ENCODE measurements around the gene ENG. TPM values are rescaled to one million over a fixed set of nuclear protein-coding genes. Genes with fewer than 3 reads are reported as not detected.
A peak's percentile ranks its signal among the peaks of the same experiment; 100 is the strongest.

ENG gene
- total RNA-seq, 1 experiment from 2014 or later = 0.76 TPM

- Histone ChIP-seq H3K9me2 (ENCODE audit: insufficient read depth) (no peaks in the 10 kb centered on the region), H4K20me1 (ENCODE audit: insufficient read depth) (no peaks in the 10 kb centered on the region), H3K4me3 (replicated peaks in 1 of 2; ENCODE audit: low read depth in 1 of 2, low read length in 2 of 2) (peak overlapping the region; percentile 50 to 60), H3K79me2 (ENCODE audit: insufficient read depth, low read length) (no peaks in the 10 kb centered on the region), H3K4me1 (ENCODE audit: control insufficient read depth in 1 of 2, insufficient read depth in 2 of 2, low read length in 2 of 2) (peaks cover 13 to 21% of the 10 kb centered on the region in 2 experiments), H3K27ac (ENCODE audit: low read depth, low read length) (peak overlapping the region; percentile 34; the same call in 1 of the 2 replicates), H3K27me3 (ENCODE audit: insufficient read depth, low read length) (no peaks in the 10 kb centered on the region), H3K36me3 (ENCODE audit: control insufficient read depth in 1 of 2, insufficient read depth in 2 of 2, low read length in 2 of 2) (no peaks in the 10 kb centered on the region), H2AFZ (ENCODE audit: low read depth, low read length, poor library complexity, severe bottlenecking) (no peak overlapping the region), H3K4me2 (ENCODE audit: low read length) (peak overlapping the region; percentile 96), H3K9me3 (ENCODE audit: control insufficient read depth in 1 of 2, insufficient read depth in 1 of 2, low read depth in 1 of 2, low read length in 2 of 2) (no peaks in the 10 kb centered on the region), H3K9ac (ENCODE audit: low read length) (peak overlapping the region; percentile 57; the same call in 1 of the 2 replicates)
- POLR2A ChIA-PET = interaction anchor here (0.6 to 1.7 kb wide), 7 partner anchors 22 to 153 kb away, joined by 3 to 10 read pairs (median 3); partner anchors contain the start of gene TOR2A
- DNase-seq (ENCODE audit: low read depth, low spot score) = no peak
- BruUV-seq (replicated peaks) = no TSS peak
- intact Hi-C loops (cut with micrococcal nuclease) = no loop called here
- ATAC-seq = no peak
- CTCF ChIA-PET = interaction anchor here (0.8 to 2.2 kb wide), 7 partner anchors 15 to 136 kb away, joined by 3 to 24 read pairs (median 3); partner anchors contain the start of genes CDK9 and TOR2A
- RAD21 ChIA-PET (ENCODE audit: low non-redundant PET in 1 of 2, low total read pairs in 2 of 2, uncharacterized antibody in 2 of 2, unreplicated experiment in 2 of 2) = interaction anchor here in 1 of 2 experiments (0.6 kb wide), 1 partner anchor 100 kb away, joined by 5 read pairs; no protein-coding TSS in a partner anchor
- no peak for TF ChIP-seq EZH2 (IDR thresholded peaks at IDR 0.05)
- TF ChIP-seq YY1 (IDR thresholded peaks at IDR 0.05; ENCODE audit: extremely low read depth, insufficient replicate concordance, low read depth, low read length) = no peak
- TF ChIP-seq ELF1 (IDR thresholded peaks at IDR 0.05; ENCODE audit: borderline replicate concordance, low read depth) = no peak
- no peak for TF ChIP-seq CEBPB (IDR thresholded peaks at IDR 0.05; ENCODE audit: low read depth)
- TF ChIP-seq ZFX (IDR thresholded peaks at IDR 0.05) = no peak
- TF ChIP-seq CTCF (IDR thresholded peaks at IDR 0.05 in 2 of 3, conservative IDR thresholded peaks at IDR 0.05 in 1 of 3; ENCODE audit: borderline replicate concordance in 1 of 3, insufficient read depth in 1 of 3, low read depth in 2 of 3, low read length in 2 of 3) = no peak
- TF ChIP-seq ZNF274 (IDR thresholded peaks at IDR 0.05; ENCODE audit: low read depth, low read length) = no peak
- TF ChIP-seq JUND (IDR thresholded peaks at IDR 0.05) = no peak
- no peak for TF ChIP-seq REST (IDR thresholded peaks at IDR 0.05; ENCODE audit: low read depth)
- no peak for TF ChIP-seq SP1 (IDR thresholded peaks at IDR 0.05; ENCODE audit: low read depth)
These were observed 83.9 kb downstream of the ENG start for GRCh38 chr9:127770583-127770904.
